SJCRH30 (cell line): Measurements from ENCODE around the gene SPPL3. TPM values are rescaled to one million over a fixed set of nuclear protein-coding genes. Genes with fewer than 3 reads are reported as not detected.
A peak's percentile ranks its signal among the peaks of the same experiment; 100 is the strongest.

Experiments
- DNase-seq, 2 experiments: peaks; one replicate each; pipeline ENCODE4 v3.0.0-alpha.2; 2015 to 2020
- H3K27ac ChIP-seq: fragments of 250-450 bp; sonication (Bioruptor Pico); 2 replicates; pipeline ENCODE4 v1.5.1; 2020; ENCODE audit warnings: mild to moderate bottlenecking, moderate library complexity
- H3K27me3 ChIP-seq: fragments of 250-450 bp; sonication (Bioruptor Pico); 2 replicates; pipeline ENCODE4 v1.5.1; 2020; ENCODE audit warnings: mild to moderate bottlenecking, moderate library complexity
- H3K36me3 ChIP-seq: fragments of 250-450 bp; sonication (Bioruptor Pico); 2 replicates; pipeline ENCODE4 v1.5.1; 2020; ENCODE audit warnings: mild to moderate bottlenecking, moderate library complexity
- H3K4me1 ChIP-seq: fragments of 250-450 bp; sonication (Bioruptor Pico); 2 replicates; pipeline ENCODE4 v1.5.1; 2020; ENCODE audit warnings: mild to moderate bottlenecking, moderate library complexity
- H3K4me3 ChIP-seq: fragments of 250-450 bp; sonication (Bioruptor Pico); 2 replicates; pipeline ENCODE4 v1.5.1; 2020; ENCODE audit warnings: mild to moderate bottlenecking, moderate library complexity
- H3K9me3 ChIP-seq: fragments of 250-450 bp; sonication (Bioruptor Pico); replicated peaks from 2 replicates; pipeline ENCODE4 v1.5.1; 2020; ENCODE audit warnings: mild to moderate bottlenecking, moderate library complexity
- total RNA-seq: library from RNA; depleted of rRNA; stranded (reverse); fragments of >200 nt; shearing (Covaris generic); gene quantifications from 2 replicates; pipeline ENCODE4 v1.2.3, GENCODE V29; 2014

Gene SPPL3
- total RNA-seq, 1 experiment from 2014 or later: 16.1 TPM

GRCh38 chr12:120725659-120726509, 178.3 kb downstream of the SPPL3 start, which contains the start of gene ACADS:
ACADS (plus strand) TSS chr12:120725826; CDS start chr12:120725886, 60 bp downstream.
- DNase-seq: peak; percentile 64 to 75
- no peak within 1 kb of the TSS for H3K27ac ChIP-seq
- peak within 1 kb of the TSS; percentile 63 for H3K4me3 ChIP-seq

GRCh38 chr12:120725151-120725658, 179.0 kb downstream of the SPPL3 start:
- no peaks in the 10 kb centered on the region for H3K9me3 ChIP-seq
- H3K4me3 ChIP-seq: peak overlapping the region; percentile 63
- no peaks in the 10 kb centered on the region for H3K27me3 ChIP-seq
- DNase-seq: no peak
- H3K36me3 ChIP-seq: 0 out of 2 replicates have a peak, but pooled peaks cover 3% of the 10 kb centered on the region
- H3K27ac ChIP-seq: no peak overlapping the region
- no peaks in the 10 kb centered on the region for H3K4me1 ChIP-seq

More at GRCh38 chr12:120725659-120726509, 178.3 kb downstream of the SPPL3 start, which contains the start of gene ACADS:
- Histone ChIP-seq H3K36me3 (0 out of 2 replicates have a peak, but pooled peaks cover 3% of the 10 kb centered on the region), H3K9me3 (no peaks in the 10 kb centered on the region), H3K27me3 (no peaks in the 10 kb centered on the region), H3K4me1 (no peaks in the 10 kb centered on the region)

- Histone ChIP-seq H3K4me1 (no peaks in the 10 kb centered on the region), H3K36me3 (peaks cover 7% of the 10 kb centered on the region; the same call in 1 of the 2 replicates), H3K27me3 (no peaks in the 10 kb centered on the region), H3K9me3 (no peaks in the 10 kb centered on the region), H3K27ac (no peak overlapping the region), H3K4me3 (peak overlapping the region; percentile 63; the same call in 1 of the 2 replicates)
- no peak for DNase-seq
These were observed 179.4 kb downstream of the SPPL3 start for GRCh38 chr12:120724720-120725119.

GRCh38 chr12:120722784-120723183, 181.4 kb downstream of the SPPL3 start:
- H3K27ac ChIP-seq: no peak overlapping the region
- H3K36me3 ChIP-seq: peaks cover 20% of the 10 kb centered on the region
- no peaks in the 10 kb centered on the region for H3K27me3 ChIP-seq
- H3K9me3 ChIP-seq: no peaks in the 10 kb centered on the region
- no peak for DNase-seq
- H3K4me3 ChIP-seq: no peak overlapping the region
- no peaks in the 10 kb centered on the region for H3K4me1 ChIP-seq

GRCh38 chr12:120721866-120722265, 182.3 kb downstream of the SPPL3 start:
- peaks cover 20% of the 10 kb centered on the region for H3K36me3 ChIP-seq
- H3K27ac ChIP-seq: no peak overlapping the region
- no peak for DNase-seq
- no peaks in the 10 kb centered on the region for H3K4me1 ChIP-seq
- H3K4me3 ChIP-seq: no peak overlapping the region
- no peaks in the 10 kb centered on the region for H3K9me3 ChIP-seq
- H3K27me3 ChIP-seq: no peaks in the 10 kb centered on the region

DNA sequence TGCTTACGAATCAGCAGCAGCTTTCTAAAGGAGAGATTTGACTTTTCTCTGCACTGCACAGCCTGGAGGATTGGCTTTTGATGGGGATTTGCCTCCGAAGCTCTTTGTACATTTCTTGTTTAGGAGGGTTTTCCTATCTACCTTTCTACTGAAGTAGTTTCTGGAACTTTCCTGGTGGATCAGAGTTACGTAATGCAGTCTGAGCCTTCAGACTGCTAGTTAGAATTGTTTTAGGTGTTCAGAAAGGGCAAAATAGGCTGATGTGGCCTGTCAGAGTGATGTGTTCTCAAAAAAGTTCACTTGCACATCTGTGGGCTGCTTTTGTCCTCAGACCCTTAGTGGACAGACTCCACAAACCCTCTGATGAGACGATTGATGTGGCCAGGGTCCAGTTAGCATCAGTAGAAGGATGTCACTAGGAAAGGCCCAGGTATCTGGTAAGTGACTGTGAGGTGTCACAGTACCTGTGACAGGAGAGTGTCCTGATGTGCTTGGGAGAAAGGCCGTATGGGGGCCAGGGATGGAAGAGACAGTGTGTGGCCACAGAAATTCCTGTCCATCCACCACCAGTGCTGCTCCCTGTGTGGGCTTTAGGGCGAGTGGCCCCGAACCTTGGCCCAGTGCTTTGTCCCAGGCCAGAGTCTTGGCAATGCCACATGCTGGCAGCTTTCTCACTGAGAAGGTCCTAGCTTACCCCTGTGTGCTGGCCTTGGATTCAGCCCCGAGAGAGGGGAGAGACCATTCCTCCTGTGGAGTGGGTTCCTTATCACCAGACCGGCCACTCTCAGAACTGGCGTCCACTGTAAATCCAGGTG, 183.0 kb downstream of the SPPL3 start:
- H3K36me3 ChIP-seq: peaks cover 21% of the 10 kb centered on the region
- no peak overlapping the region for H3K4me3 ChIP-seq
- no peaks in the 10 kb centered on the region for H3K4me1 ChIP-seq
- no peaks in the 10 kb centered on the region for H3K9me3 ChIP-seq
- H3K27ac ChIP-seq: no peak overlapping the region
- H3K27me3 ChIP-seq: no peaks in the 10 kb centered on the region
- no peak for DNase-seq

DNA sequence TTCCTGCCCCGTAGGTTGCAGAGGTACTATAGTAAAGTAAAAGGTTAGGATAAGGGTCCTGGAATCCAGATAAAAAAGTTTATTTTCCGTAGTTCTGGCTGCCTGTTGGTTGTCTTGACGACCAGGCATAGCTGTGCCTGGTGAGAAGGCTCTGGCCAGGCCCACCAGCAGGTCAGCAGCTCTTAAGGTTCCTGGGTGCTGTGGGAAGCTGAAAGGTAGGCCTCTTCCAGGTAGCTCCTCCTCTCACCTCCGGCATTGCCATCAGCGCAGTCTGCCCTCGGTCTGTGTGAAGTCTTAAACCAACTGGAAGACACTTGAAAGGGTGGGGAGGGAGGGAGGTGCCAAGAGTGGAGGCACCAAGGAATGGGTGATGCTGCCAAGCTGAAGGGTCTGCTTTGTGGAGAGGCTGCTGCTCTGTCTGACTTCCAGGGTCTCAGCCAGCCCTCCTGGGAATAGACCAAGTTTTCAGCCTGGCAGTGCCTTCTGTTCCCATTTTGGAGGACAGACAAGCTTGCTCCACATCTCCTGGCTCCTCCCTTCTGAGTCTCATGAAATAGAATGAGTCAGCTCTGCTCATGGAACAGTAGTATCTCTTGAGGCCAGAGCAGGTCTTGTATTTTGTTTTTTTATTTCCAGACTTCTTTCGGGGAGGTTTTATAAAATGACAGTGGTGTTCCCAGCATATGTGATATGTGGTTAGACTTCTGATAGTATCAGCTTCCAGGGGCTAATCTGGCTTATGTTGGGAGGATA, 183.7 kb downstream of the SPPL3 start:
- DNase-seq: no peak

DNA sequence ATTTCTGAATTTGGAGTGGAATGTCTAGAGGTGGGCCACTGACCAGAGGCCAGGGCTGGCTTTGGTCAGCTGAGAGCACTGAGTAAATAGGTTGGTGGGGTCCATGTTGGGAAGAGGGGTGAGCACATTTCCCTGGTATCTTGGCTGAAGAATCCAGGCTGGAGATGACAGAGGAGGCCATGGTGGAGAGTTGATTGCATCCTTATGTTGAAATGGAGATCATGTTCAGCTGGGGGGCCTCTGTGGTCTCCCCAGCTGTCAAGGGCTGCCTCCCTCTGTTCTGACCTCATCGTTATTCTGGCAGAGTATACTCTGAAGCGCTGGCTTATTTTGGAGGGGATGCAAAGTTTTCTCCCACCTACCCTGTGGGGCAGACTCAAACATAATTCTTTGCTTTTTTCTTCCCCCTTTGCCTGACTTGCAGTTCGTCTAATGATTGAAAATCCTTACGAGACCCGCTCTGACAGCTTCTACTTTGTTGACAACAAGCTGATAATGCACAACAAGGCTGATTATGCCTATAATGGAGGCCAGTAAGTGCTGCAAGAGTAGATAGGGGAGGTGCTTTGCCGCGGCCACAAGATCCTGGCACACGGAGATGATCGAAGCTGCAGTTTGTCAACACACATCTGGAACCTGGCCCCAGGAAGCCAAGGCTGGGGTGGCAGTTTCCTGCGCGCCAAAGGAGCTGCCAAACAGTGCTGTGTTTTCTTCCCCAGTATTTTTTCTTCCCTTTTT, 184.5 kb downstream of the SPPL3 start:
- H3K4me3 ChIP-seq: no peak overlapping the region
- no peaks in the 10 kb centered on the region for H3K4me1 ChIP-seq
- no peak for DNase-seq
- peaks cover 28% of the 10 kb centered on the region for H3K36me3 ChIP-seq
- H3K27ac ChIP-seq: no peak overlapping the region
- no peaks in the 10 kb centered on the region for H3K27me3 ChIP-seq
- no peaks in the 10 kb centered on the region for H3K9me3 ChIP-seq

More for the DNA sequence above, 183.7 kb downstream of the SPPL3 start:
- Histone ChIP-seq H3K36me3 (peaks cover 24% of the 10 kb centered on the region), H3K4me3 (no peak overlapping the region), H3K9me3 (no peaks in the 10 kb centered on the region), H3K27ac (no peak overlapping the region), H3K27me3 (no peaks in the 10 kb centered on the region), H3K4me1 (no peaks in the 10 kb centered on the region)

DNA sequence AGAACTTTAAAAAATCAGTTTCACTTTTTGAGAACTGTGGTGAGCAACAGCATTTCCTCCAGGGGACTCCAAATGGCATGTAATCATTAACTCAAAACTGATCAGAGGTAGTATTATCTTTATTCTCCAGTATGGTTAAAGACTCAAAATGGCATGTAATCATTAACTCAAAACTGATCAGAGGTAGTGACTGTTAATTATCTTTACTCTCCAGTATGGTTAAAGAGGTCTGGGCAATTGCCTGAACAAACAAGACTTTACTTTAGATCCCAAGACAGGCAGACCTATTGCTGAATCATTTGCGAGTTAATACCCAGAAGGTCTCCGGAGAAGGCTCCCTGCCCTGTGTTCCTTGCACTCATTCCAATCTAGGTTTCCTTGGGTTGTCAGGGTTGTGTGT, 185.1 kb downstream of the SPPL3 start:
- DNase-seq: no peak
- no peaks in the 10 kb centered on the region for H3K4me1 ChIP-seq
- H3K9me3 ChIP-seq: no peaks in the 10 kb centered on the region
- peaks cover 32% of the 10 kb centered on the region for H3K36me3 ChIP-seq
- H3K27me3 ChIP-seq: no peaks in the 10 kb centered on the region
- H3K4me3 ChIP-seq: no peak overlapping the region
- no peak overlapping the region for H3K27ac ChIP-seq

DNA sequence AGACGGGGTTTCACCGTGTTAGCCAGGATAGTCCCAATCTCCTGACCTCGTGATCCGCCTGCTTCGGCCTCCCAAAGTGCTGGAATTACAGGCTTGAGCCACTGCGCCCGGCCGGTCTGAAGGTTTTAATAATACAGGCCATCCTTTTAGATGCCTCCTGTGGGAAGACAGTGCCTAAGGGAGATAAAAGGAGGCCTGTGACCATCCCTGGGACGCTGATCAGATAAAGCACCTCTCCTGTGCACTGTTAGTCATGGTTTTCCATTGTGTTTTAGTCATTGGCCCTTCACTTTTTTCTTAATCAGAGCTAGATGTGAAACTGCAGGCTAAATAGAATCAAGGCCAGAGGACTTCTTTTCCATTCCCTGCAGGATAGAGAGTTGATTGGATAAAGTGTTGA, 186.1 kb downstream of the SPPL3 start:
- Histone ChIP-seq H3K4me3 (no peak overlapping the region), H3K4me1 (no peaks in the 10 kb centered on the region), H3K9me3 (no peaks in the 10 kb centered on the region), H3K27me3 (no peaks in the 10 kb centered on the region), H3K36me3 (peaks cover 32% of the 10 kb centered on the region), H3K27ac (no peak overlapping the region)
- no peak for DNase-seq

GRCh38 chr12:120713861-120714482, 190.2 kb downstream of the SPPL3 start:
- Histone ChIP-seq H3K4me1 (no peaks in the 10 kb centered on the region), H3K27ac (no peak overlapping the region), H3K27me3 (no peaks in the 10 kb centered on the region), H3K4me3 (no peak overlapping the region), H3K36me3 (peaks cover 17% of the 10 kb centered on the region), H3K9me3 (no peaks in the 10 kb centered on the region)
- DNase-seq: peak; percentile 78 to 91

DNA sequence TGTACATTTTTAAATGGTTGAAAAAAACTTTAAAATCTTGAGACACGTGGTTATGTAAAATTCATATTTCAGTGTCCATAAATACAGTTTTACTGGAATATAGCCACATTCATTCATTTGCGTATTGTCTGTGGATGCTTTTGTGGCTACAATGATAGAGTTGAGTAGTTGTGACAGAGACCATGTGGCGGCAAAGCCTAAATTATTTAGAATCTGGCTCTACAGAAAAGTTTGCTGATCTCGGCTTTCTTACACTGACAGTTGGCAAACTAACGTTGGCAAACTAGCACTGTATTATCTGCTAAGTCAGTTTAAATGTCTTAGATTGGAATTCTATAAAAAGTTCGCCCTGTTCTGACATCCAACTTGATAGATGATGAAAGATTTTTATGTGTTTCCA, 191.5 kb downstream of the SPPL3 start:
- no peaks in the 10 kb centered on the region for H3K27me3 ChIP-seq
- DNase-seq: no peak
- H3K9me3 ChIP-seq: no peaks in the 10 kb centered on the region
- H3K4me3 ChIP-seq: no peak overlapping the region
- no peak overlapping the region for H3K27ac ChIP-seq
- peaks cover 5% of the 10 kb centered on the region; the same call in 1 of the 2 replicates for H3K4me1 ChIP-seq
- H3K36me3 ChIP-seq: peaks cover 12% of the 10 kb centered on the region
